DND-41 (cell line): ENCODE results near the gene MARCHF2.
"Not testable (repeated sequence)": the region's sequence is repeated elsewhere in the genome, so short reads cannot be mapped to it uniquely, and the experiment has no call there.

Experiments
- ATAC-seq: fragments of 200-7000 bp; cut with Tn5 transposase; 3 replicates; pipeline ENCODE4 v1.9.1; 2021; ENCODE audit warnings: low read depth; ENCODE audit not compliant: insufficient read depth
- DNase-seq: peaks from one replicate; pipeline ENCODE4 v3.0.0-alpha.2; 2020
- H2AFZ ChIP-seq: 2 replicates; pipeline ENCODE4 v1.6.0; 2012; ENCODE audit warnings: low read depth, low read length
- H3K27ac ChIP-seq: 2 replicates; pipeline ENCODE4 v1.5.1; 2012; ENCODE audit warnings: low read length, inconsistent platforms
- H3K27me3 ChIP-seq: fragments of 200-600 bp; sonication (generic); 2 replicates; pipeline ENCODE4 v1.6.0; 2012; ENCODE audit warnings: low read length, mild to moderate bottlenecking, inconsistent platforms; ENCODE audit not compliant: insufficient read depth, poor library complexity
- H3K36me3 ChIP-seq: 2 replicates; pipeline ENCODE4 v1.5.1; 2012; ENCODE audit warnings: low read length, inconsistent platforms; ENCODE audit not compliant: insufficient read depth
- H3K4me1 ChIP-seq: 2 replicates; pipeline ENCODE4 v1.5.1; 2012; ENCODE audit warnings: mild to moderate bottlenecking, low read length; ENCODE audit not compliant: insufficient read depth
- H3K4me2 ChIP-seq: 2 replicates; pipeline ENCODE4 v1.6.0; 2012; ENCODE audit warnings: mild to moderate bottlenecking, moderate library complexity, low read length, inconsistent platforms; ENCODE audit not compliant: insufficient read depth
- H3K4me3 ChIP-seq, 2 experiments: fragments of 200-600 bp in 1 of 2; shearing (Covaris generic) in 1 of 2; 2 replicates each; pipeline ENCODE4 v1.5.1; 2012 to 2016; ENCODE audit warnings: inconsistent platforms in 2 of 2, low read length in 2 of 2, mild to moderate bottlenecking in 2 of 2, low read depth in 1 of 2, moderate library complexity in 1 of 2
- H3K79me2 ChIP-seq: 2 replicates; pipeline ENCODE4 v1.6.0; 2012; ENCODE audit warnings: low read length, inconsistent platforms; ENCODE audit not compliant: insufficient read depth
- H3K9ac ChIP-seq: 2 replicates; pipeline ENCODE4 v1.6.0; 2012; ENCODE audit warnings: low read depth, mild to moderate bottlenecking, inconsistent platforms, low read length, moderate library complexity
- H3K9me3 ChIP-seq: 2 replicates; pipeline ENCODE4 v1.5.1; 2012; ENCODE audit warnings: low read length, moderate library complexity, mild to moderate bottlenecking, inconsistent platforms; ENCODE audit not compliant: insufficient read depth, severe bottlenecking
- H4K20me1 ChIP-seq: 2 replicates; pipeline ENCODE4 v1.6.0; 2012; ENCODE audit warnings: low read length; ENCODE audit not compliant: insufficient read depth
- CTCF ChIP-seq: IDR thresholded peaks from 2 replicates; pipeline ENCODE4 v1.5.1; 2012; ENCODE audit warnings: borderline replicate concordance, low read length, moderate library complexity, mild to moderate bottlenecking; ENCODE audit not compliant: poor library complexity, severe bottlenecking; ENCODE audit errors: extremely low read depth
- EZH2 ChIP-seq: IDR thresholded peaks from 3 replicates; pipeline ENCODE4 v1.6.1; 2012; ENCODE audit warnings: borderline replicate concordance, low read depth, mild to moderate bottlenecking, moderate library complexity, low read length, inconsistent platforms; ENCODE audit not compliant: severe bottlenecking

MARCHF2 gene

GRCh38 chr19:8377598-8377997 is 35.5 kb upstream of the MARCHF2 start:
- no peaks in the 10 kb centered on the region for H3K9me3 ChIP-seq
- H2AFZ ChIP-seq = no peak overlapping the region
- 0 out of 2 replicates have a peak, but pooled peaks cover 2% of the 10 kb centered on the region for H3K79me2 ChIP-seq
- DNase-seq (no peak), ATAC-seq (no peak)
- no peak overlapping the region for H3K9ac ChIP-seq
- no peaks in the 10 kb centered on the region for H3K4me1 ChIP-seq
- H3K4me3 ChIP-seq = no peak overlapping the region
- no peak for TF ChIP-seq EZH2
- no peak for TF ChIP-seq CTCF
- no peak overlapping the region for H3K27ac ChIP-seq
- no peaks in the 10 kb centered on the region for H3K27me3 ChIP-seq
- H4K20me1 ChIP-seq = no peaks in the 10 kb centered on the region
- no peak overlapping the region for H3K4me2 ChIP-seq
- H3K36me3 ChIP-seq = peaks cover 10% of the 10 kb centered on the region; the same call in 1 of the 2 replicates

- H3K4me2 ChIP-seq = not testable (repeated sequence)
These were observed 33.8 kb upstream of the MARCHF2 start for GRCh38 chr19:8379156-8379891.

GRCh38 chr19:8384569-8384968 is 28.5 kb upstream of the MARCHF2 start:
- not testable (repeated sequence) for H3K4me2 ChIP-seq, H3K27ac ChIP-seq, H4K20me1 ChIP-seq, H3K36me3 ChIP-seq, H2AFZ ChIP-seq, H3K4me3 ChIP-seq, H3K9ac ChIP-seq, H3K79me2 ChIP-seq, H3K9me3 ChIP-seq, ATAC-seq, H3K27me3 ChIP-seq, DNase-seq
- H3K4me1 ChIP-seq = peaks cover 12% of the 10 kb centered on the region

More at GRCh38 chr19:8379156-8379891, 33.8 kb upstream of the MARCHF2 start:
- not testable (repeated sequence) for H3K4me1 ChIP-seq, DNase-seq, H3K4me3 ChIP-seq, H3K9me3 ChIP-seq, H3K9ac ChIP-seq, H3K27ac ChIP-seq, H3K27me3 ChIP-seq, H4K20me1 ChIP-seq, H3K79me2 ChIP-seq, H2AFZ ChIP-seq, ATAC-seq, H3K36me3 ChIP-seq

GRCh38 chr19:8385103-8385502 is 28.0 kb upstream of the MARCHF2 start:
- not testable (repeated sequence) for H4K20me1 ChIP-seq, H2AFZ ChIP-seq, ATAC-seq, H3K4me2 ChIP-seq, H3K9me3 ChIP-seq, DNase-seq, H3K27ac ChIP-seq, H3K9ac ChIP-seq, H3K4me3 ChIP-seq, H3K36me3 ChIP-seq, H3K27me3 ChIP-seq
- Histone ChIP-seq H3K4me1 (peaks cover 15% of the 10 kb centered on the region), H3K79me2 (peaks cover 10% of the 10 kb centered on the region)

GRCh38 chr19:8385566-8385965 is 27.5 kb upstream of the MARCHF2 start:
- not testable (repeated sequence) for ATAC-seq, H2AFZ ChIP-seq, H3K4me2 ChIP-seq, DNase-seq, H3K9me3 ChIP-seq, H3K36me3 ChIP-seq, H3K9ac ChIP-seq, H4K20me1 ChIP-seq, H3K27me3 ChIP-seq, H3K27ac ChIP-seq, H3K4me3 ChIP-seq
- Histone ChIP-seq H3K79me2 (peaks cover 13% of the 10 kb centered on the region), H3K4me1 (peaks cover 15% of the 10 kb centered on the region)

GRCh38 chr19:8386419-8386818 is 26.7 kb upstream of the MARCHF2 start:
- H4K20me1 ChIP-seq, H3K9ac ChIP-seq, H3K4me3 ChIP-seq, H3K4me2 ChIP-seq, ATAC-seq, H3K27ac ChIP-seq, H3K36me3 ChIP-seq, H2AFZ ChIP-seq, H3K27me3 ChIP-seq, H3K9me3 ChIP-seq: not testable (repeated sequence)
- DNase-seq = peak; percentile 17
- peaks cover 17% of the 10 kb centered on the region for H3K79me2 ChIP-seq
- H3K4me1 ChIP-seq = peaks cover 22% of the 10 kb centered on the region
